ENCODE results near the gene SSX2IP. TPM values are rescaled to one million over a fixed set of nuclear protein-coding genes. Genes with fewer than 3 reads are reported as not detected.

SSX2IP gene
- total and polyA plus RNA-seq, 9 of the 15 experiments (the other 6 are each of a cell fraction or from before 2014, with no cell fraction given), result 20.6 to 96.7 (median 61.7) TPM

- peak in 1 of 2 experiments; percentile 37; a peak in 2 of 4 replicates for TF ChIP-seq MLLT1 (IDR thresholded peaks at IDR 0.05)
- TF ChIP-seq SFPQ (IDR thresholded peaks at IDR 0.05; ENCODE audit: low read depth, low read length), result no peak
- peak; percentile 94 for TF ChIP-seq EP300 (IDR thresholded peaks at IDR 0.05; ENCODE audit: low read length)
- TF ChIP-seq MCM7 (IDR thresholded peaks at IDR 0.05), result no peak
- no peak for TF ChIP-seq ZNF445 (CRISPR knock-in tag; IDR thresholded peaks at IDR 0.05; ENCODE audit: low read depth)
- no peak for TF ChIP-seq ZNF212 (CRISPR knock-in tag; IDR thresholded peaks at IDR 0.05)
- no peak for TF ChIP-seq ZNF830 (CRISPR knock-in tag; IDR thresholded peaks at IDR 0.05)
- TF ChIP-seq CHD7 (IDR thresholded peaks at IDR 0.05; ENCODE audit: low read depth, low read length), result no peak
- TF ChIP-seq TAF9B (IDR thresholded peaks at IDR 0.05; ENCODE audit: partially characterized antibody), result peak; percentile 71
- TF ChIP-seq ZNF184 (CRISPR knock-in tag; IDR thresholded peaks at IDR 0.05), result no peak
- TF ChIP-seq ARID1B (IDR thresholded peaks at IDR 0.05), result peak; percentile 97
- no peak for TF ChIP-seq ELF1 (tag; IDR thresholded peaks at IDR 0.05)
Observed at GRCh38 chr1:84688463-84689061, 1.7 kb downstream of the SSX2IP start (continued).

All from K562 (cell line).